GM11168 (cell line): ENCODE data around the gene HOXB7.

Experiments
- in situ Hi-C: fragments of 300-500 bp; cut with MboI; formaldehyde crosslinking; loops from one replicate; pipeline ENCODE4 v1.12.0; 2022; ENCODE audit warnings: low sequenced_read_pairs; ENCODE audit not compliant: unreplicated experiment

HOXB7 gene

DNA sequence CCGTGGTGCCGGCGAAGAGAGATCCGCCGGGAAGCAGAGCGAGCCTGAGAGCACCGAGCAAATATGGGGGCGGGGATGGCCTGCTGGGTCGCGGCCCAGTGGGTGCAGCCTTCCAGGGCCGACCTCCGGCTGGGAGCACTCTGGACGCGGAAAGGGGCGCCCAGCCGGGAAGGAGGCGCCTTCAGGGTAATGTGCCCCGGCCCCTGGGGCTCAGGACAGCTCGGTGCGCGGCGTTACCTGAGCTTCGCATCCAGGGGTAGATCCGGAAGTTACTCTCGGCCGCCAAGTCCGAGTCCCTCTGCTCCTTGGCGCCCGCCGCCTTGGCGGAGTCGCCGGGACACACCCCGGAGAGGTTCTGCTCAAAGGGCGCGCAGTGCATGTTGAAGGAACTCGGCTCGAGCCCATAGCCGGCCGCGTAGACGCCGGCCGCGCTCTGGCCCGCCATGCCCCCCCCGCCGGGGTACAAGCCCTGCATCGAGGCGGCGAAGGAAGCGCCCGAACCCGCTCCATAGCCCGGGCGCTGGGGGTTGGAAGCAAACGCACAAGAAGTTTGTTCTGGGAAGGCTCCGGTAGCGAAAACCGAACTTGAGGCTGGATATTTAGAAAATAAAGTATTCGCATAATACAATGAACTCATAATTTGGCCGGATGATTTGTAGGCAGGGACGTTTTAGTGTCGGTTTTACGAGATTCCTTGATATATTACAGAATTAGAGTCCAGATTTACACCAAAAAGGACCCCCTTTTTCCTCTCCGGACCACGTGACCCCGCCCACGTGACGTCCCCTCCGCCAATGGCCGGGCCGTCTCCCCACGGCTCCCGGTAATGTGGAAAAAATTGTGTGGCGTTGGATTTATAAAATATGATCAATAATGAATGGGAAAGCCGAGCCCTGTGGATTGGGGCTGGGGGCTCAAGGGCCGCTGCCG lies at the start of gene HOXB7:
Gene HOXB7 (minus strand): TSS at position 736 of the 930 bp plus-strand sequence. CDS start 99 bp downstream, at position 637.
- in situ Hi-C loops = no loop called here

DNA sequence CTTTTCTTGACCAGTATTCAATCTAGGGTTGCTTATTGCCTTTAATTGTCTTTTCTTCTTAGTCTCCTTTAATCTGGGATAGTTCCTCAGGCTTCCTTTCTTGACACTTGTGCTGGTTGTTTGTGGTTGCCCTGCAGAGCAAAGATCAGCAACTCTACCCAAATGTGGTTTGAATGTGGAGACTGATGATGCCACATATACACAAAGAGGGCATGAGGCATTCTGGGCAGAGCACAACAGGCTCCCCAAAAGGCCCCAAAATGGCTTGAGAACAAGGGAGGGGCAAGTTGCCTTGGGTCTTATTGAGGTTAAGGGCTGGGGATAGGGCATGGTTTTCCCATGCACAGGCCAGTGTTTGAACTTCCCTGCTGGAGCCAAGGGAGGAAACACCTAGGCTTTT lies 45.1 kb upstream of the HOXB7 start:
- in situ Hi-C loops = no loop called here

DNA sequence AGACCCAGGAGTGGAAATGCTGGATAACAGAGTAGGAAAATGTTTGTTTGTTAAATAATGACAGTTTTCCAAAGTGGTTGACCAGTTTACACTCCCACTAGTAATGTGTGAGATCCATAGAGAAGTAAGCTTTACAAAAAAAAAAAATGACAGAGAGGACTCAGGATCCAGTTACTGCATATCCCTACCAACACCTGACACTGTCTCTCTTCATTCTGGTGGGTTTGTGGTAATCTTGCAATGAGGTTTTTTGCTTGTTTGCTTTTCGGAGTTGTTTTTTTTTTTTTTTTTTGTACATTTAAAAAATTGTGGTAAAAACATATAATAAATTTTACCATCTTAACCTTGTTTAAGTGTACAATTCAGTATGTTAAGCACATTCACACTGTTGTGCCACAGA lies 38.9 kb upstream of the HOXB7 start:
- in situ Hi-C loops = no loop called here

DNA sequence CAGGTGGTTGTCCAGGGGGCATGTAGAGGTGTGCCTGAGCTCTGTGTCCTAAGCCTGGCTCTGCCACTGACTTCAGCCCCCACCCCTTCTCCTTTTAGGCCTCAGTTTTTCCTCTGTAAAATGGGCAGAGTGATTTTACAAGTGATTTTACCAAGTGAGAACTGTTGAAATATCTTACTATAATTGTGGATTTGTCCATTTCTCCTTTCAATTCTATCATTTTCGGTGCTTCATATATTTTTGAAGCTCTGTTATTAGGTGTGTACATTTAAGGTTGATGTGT lies 37.1 kb upstream of the HOXB7 start:
- in situ Hi-C loops = no loop called here

DNA sequence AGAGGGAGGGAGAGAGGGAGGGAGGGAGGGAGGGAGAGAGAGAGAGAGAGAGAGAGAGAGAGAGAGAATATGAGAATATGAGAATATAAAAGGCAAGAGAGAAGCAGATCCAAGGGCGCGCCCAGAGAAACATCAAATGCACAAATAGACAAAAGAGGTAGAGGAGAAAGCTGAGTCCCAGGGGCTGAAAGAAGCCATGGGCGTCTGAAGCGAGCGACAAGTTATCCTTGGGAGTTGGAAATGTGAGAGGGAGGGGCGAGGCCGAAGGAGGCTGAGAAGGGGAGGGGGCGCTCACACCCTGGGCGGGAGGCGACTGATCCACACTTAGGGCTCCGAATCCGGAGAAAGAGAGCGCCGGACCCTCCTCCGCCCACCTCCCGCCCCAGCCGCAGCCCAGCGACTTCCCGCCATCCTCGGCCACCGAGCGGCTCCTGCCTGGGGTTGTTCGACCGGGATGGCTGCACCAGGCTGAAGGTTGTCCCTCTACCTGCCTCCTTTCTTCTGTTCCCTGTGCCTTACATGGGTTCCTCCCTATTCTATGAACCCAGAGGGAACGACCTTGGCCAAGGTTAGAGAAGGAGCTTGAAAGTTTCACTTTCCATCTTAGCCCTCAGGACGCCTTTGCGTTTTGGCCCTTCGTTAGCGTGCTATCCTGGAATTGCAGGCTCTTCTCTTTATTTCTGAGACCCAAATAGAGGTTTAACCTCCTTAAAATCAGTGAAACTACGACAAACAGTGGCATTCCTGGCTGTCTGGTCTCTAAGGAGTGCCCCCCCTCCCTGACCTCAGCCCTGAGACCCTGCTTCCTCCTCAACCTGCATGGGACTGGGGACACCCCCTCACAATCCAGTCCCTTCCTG lies 36.5 kb upstream of the HOXB7 start:
- in situ Hi-C loops = no loop called here

DNA sequence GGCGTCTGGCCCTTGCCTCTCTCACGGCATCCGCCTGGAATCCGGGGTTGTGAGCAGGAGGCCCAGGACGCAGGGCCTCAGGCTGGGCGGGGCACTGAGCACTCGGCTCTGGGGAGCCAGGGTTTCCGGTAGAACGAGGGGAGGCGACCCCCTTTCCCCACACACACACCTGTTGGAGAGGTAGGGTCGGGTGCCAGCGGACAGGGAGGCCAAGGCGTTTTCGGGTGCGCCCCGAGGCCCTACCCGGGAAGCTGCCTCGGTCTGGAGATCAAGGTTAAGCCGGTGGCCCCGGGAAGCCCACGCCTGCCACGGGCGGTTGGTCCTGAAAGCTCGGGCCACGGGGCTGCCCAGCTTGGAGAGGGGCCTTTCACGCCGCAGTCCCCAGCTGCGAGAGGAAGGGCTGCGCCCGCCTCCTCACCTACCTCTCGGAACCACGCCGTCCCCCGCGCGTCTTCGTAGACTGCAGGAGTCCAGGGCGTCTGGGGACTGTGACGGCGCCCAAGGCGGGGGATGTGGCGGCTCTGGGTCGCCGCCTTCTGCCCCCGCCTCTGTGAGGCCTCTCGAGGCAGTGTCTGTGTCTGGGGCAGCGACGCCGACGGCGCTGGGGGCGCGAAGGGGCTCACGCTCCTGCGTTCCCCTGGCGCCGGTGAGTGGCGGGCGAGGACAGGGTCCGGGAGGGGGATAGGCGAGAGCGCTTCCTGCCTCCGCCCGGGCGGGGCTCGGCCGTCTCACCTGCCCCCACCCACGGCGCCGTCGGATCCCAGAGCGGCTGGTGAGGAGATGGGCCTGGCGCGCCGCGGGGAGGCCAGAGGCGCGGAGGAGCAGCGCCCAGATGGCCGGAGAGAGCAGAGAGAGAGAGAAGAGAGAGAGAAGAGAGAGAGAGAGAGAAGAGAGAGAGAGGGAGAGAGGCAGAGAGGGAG lies 35.6 kb upstream of the HOXB7 start:
- in situ Hi-C loops = no loop called here

DNA sequence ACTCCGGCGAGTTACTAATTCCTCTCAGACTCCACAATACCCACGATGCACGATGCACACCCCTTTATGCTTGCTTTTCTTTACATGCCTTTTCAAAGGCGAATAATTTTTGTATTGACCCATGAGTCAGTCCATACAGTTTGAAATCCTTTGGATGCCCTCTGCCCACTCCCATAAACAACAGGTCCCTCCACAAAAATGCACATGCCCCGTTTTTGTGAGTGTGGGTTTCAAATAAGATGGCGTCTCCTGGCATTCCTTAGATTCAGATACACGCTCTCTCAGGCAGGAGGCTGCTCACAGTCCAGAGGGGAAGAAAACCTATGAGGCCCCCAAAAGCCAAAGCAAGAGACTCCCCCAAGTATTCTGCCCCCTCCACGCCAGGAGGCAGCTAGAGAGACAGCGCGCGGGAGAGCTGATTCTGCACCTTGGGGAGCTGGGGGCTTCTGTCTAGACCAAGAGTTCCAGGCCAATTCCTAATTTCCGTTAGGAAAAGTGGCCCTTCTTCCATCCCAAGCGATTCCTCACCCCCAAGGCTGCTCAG lies 34.9 kb upstream of the HOXB7 start:
- in situ Hi-C loops = no loop called here

DNA sequence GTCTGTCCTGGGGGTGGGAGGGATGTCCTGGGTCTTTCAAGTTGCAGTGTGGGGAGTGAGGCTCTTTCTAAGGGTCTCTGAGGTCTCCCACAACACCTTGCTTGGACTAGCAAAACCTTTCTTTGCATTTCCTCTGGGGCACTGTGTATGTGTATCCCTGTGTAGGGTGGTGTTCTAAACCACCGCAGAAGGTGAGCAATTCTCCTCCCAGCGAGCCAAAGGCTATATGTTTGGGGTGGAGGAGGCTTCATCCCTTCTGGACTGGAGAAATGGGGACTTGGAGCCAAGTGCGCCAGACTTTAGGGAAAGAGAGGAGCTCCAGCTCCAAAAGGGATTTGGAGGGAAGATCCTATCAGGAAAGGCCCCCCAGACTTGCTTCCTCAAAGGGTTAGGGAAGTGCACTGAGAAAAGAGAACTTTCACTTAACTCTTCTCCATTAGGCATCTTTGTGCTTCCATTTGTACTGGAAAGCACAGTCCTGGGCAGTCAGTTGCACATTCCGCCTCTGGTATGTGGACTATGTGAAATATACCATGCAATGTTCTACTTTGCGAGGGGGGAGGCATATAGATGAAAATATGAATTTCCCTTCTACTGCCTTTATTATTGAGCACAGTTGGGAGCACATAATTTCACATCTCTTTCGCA lies 34.2 kb upstream of the HOXB7 start:
- in situ Hi-C loops = no loop called here

DNA sequence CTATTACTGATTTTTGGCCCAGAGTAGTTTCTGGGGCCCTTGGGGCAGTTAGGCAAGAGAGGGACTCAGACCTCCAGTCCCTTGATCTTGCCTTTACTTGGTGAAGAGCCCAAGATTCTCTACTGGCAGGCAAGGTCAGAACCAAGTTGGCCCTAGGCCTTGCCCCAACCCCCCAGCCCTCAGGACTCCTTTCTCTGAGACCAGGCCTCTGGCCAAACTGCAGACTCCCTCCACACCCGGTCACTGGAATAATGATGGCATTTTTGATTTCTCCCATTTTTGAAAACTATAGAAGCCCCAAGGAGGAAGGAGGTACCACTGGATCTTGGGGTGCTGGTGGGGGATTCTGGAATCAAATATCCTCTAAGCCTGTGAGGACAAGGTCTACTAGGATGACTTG lies 33.3 kb upstream of the HOXB7 start:
- in situ Hi-C loops = no loop called here

DNA sequence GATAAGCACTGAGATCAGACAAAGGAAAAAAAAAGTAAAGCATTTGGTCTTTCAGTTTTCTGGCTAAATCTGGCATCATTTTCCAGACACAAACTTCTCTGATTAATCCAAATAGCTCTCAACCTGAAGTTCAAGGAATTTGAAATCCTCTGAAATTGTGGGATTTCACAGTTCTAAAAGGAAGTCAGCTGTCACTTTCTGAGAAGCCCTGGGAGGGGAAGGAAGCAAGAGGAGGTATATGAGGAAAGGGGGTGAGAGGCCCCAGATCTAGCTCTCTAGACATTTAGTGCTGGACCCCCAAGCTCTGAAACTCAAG lies 32.8 kb upstream of the HOXB7 start:
- in situ Hi-C loops = no loop called here

DNA sequence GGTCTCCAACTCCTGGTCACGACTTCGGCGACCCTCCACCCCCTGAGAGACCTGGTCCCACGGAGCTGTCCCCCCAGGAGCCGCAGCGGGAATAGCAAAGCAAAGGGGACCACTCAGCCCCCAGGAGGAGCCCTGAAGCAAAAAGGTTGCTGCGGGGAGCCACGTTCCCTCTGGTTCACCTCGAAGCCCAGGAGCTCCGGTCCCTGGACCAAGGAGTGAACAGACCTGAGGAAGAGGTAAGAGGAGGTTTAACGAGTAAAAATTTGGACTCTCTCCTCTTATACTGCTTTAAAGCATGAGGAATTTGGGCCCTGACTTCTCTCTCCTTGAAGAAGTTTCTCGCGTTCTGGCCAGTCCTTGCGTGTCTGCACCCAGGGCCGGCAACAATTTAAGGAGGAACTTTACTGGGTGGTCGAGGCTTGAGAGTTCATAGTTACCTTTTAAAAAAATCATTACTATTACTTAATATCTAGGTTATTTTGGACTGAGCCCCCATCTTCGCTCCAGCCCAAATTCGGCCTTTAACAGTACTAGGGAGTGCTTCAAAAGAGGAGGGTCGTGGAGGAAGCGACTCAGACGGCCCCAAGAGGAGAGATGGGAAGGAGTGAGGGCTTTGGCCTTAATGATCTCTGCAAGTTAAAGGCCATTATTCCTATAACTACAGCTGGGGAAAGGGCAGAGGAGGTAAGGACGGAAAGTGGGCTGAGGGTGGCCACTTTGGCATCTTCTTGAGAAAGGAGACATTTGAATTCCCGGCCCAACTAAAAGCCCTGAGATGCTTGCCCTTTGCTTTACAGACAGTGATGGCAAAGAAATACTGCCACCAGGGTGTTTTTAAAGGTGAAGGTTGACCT lies 32.3 kb upstream of the HOXB7 start:
- in situ Hi-C loops = no loop called here

DNA sequence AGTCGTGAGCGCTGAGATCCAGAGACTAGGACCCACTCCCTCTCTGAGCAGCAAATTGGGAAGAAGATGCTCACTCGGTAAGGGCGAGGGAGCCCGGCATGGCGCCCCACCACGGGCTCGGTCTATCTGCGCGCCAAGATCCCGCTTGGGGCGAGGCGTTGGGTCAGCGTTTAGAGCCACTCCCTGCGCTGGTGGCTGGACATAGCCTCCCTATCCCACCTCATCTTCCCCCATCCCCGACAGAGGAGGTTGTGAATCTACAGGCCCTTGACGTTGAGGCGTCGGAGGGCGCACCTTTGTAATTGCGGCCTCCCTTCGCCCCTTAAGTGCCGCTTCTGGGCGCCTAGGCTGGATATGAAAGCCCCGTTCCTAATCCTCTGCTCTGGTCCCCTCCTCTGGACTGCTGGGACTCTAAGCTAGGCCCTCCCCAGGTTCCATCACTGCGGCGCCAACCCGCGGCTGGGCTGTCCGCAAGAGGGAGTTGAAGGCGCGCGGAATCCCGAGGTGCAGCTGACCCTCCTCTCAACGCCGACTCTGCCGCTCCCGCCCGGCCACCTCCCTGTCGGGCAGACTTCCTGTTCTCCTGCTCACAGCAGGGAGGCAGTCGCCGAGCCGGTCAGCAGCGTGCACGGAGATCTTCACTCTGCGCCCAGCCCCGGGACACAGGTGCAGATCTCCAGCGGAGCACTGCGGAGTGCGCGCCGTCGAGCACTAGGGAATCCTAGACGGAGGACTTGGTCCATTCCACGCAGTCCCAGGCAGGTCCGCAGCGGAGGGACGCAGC lies 31.4 kb upstream of the HOXB7 start:
- in situ Hi-C loops = no loop called here

DNA sequence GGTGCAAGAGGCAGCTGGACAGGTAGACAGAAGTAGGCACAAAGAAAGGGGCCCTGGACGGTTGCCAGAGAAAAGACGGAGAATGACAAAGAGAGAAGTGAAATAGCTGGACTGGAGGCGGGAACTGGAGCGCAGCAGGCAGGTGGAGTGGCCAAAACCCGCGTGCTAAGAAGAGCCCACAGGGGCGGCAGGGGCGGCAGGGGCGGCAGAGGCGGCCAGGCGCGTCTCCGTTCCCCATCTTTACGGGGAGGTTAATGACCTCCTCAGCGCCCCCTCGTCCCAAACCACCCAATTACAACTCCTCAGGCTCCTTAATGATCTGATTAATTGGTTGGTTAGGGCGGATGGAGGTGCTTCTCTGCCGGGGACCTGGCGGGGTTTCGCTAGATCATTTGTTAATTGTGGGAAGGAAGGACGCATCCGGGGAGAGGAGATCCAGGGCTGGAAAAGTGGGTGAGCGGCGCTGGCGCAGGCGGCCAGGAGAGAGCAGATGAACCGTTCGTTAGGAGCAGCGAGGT lies 30.8 kb upstream of the HOXB7 start:
- in situ Hi-C loops = no loop called here

DNA sequence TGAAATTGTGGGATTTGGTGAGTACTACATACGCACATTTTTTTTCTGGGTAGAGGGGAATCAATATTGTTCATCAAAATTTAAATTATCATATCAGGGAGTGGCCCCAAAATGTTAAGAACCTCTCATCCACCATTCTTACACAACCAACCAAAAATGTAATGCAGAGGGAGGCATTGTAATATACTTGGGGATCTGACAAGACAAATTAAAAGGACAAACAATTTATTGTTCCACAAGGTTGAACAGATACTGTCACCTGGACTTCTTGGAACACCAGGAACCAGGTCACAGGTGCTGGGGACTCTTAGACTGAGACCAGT lies 30.0 kb upstream of the HOXB7 start:
- in situ Hi-C loops = no loop called here

DNA sequence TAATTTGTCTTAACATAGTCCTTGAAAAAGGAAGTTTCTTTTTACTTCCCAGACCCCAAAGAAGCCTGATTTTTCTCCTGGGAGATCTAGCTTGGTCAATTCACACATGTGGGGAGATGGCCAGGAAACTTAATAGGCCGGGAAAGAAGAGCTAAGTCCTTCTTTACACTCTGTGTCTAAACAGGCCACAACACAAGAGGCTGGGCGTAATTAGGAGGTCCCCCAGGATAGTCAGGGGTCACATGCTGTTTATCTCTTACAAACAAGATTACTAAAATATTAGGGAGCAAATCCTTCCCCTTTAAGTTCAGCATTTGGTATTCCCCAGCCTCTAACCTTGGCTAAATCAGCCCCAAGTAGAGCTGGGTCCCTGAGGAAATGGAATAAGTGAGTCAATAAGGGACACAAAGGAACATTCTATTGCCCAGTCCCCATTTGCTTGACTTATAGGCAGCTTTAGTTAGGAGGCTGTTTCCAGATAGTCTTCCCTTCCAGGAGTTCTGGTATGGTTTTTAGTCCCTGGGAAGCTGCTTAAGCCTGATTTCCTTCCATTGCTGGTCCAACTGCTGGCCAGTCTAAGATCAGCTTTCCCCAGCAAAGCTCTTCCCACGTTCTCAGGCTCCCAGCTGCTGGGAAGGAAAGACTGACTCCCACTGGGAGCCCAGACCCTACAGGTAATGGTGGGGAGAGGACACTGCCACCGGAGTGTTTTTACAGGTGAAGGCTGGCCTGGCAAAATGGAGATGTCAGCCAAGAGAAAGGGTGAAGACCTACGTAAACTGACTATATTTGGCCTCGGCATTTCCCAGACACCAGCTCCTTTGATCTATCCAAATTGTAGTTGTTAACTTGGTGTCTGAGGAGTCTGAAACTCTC lies 29.4 kb upstream of the HOXB7 start:
- in situ Hi-C loops = no loop called here

DNA sequence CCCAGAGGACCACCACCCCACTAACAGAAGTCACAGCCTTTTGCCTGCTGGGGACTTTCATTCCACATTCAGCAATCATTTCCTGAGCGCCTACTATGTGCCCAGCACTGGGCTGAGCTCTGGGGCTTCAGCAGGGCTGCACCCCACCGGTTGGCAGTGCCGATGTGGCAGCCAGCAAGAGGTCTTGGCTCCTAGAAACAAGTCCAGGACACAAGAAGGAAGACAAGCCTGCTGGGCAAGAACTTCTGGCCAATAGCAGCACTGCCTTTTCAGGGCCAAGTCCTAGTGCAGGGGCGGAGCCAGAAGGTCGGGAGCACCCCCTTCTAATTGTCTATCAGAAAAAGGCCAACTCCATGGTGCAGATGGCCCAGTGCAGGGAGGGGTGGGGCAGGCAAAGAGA lies 28.3 kb upstream of the HOXB7 start:
- in situ Hi-C loops = no loop called here
